Stimulated activated effector memory CD8-positive, alpha-beta T cell treated with anti-CD3 and anti-CD28 coated beads, Interleukin-12 subunit alpha, Interleukin-12 subunit beta, amount 100 ng/mL, for 72 hours (primary cell): Measurements from ENCODE around the gene IL9.

Experiments used
- ATAC-seq: fragments of 150-1000 bp; cut with Tn5 transposase; 2 replicates; pipeline ENCODE4 v1.10.0; 2021
- DNase-seq, 2 donors: peaks; one replicate each; pipeline ENCODE4 v3.0.0; 2021 to 2022; ENCODE audit warnings: low spot score in 2 of 2
- H3K27ac Mint-ChIP-seq: one replicate; pipeline ENCODE4 v1.8.0; 2022; ENCODE audit warnings: mild to moderate bottlenecking, mixed read lengths
- H3K36me3 Mint-ChIP-seq: one replicate; pipeline ENCODE4 v1.8.0; 2022; ENCODE audit warnings: mild to moderate bottlenecking, mixed read lengths
- H3K4me1 Mint-ChIP-seq: one replicate; pipeline ENCODE4 v1.8.0; 2022; ENCODE audit warnings: mixed read lengths
- H3K4me3 Mint-ChIP-seq: one replicate; pipeline ENCODE4 v1.8.0; 2022; ENCODE audit warnings: mild to moderate bottlenecking, mixed read lengths
- H3K9me3 Mint-ChIP-seq: one replicate; pipeline ENCODE4 v1.8.0; 2022; ENCODE audit warnings: mixed read lengths

IL9 gene

GRCh38 chr5:135842737-135843136, 52.9 kb downstream of the IL9 start:
- H3K27ac Mint-ChIP-seq: no peak overlapping the region
- DNase-seq (no peak), ATAC-seq (no peak)
- peaks cover 4% of the 10 kb centered on the region for H3K9me3 Mint-ChIP-seq
- no peak overlapping the region for H3K4me3 Mint-ChIP-seq
- H3K36me3 Mint-ChIP-seq: no peaks in the 10 kb centered on the region
- no peaks in the 10 kb centered on the region for H3K4me1 Mint-ChIP-seq
